ENCODE results near the gene GPD2. TPM values are rescaled to one million over a fixed set of nuclear protein-coding genes. Genes with fewer than 3 reads are reported as not detected.
"Not testable (repeated sequence)": the region's sequence is repeated elsewhere in the genome, so short reads cannot be mapped to it uniquely, and the experiment has no call there.

The GPD2 gene
- total RNA-seq, 2 experiments from 2014 or later: 17.2 to 17.3 TPM

GRCh38 chr2:156489750-156490465, 53.7 kb downstream of the GPD2 start:
- no peaks in the 10 kb centered on the region for H3K27me3 Mint-ChIP-seq
- no peak overlapping the region for H3K4me3 Mint-ChIP-seq
- ChIA-PET POLR2A (interaction anchor here (0.6 kb wide), 1 partner anchor 53 kb away, joined by 4 read pairs; no protein-coding TSS in a partner anchor), CTCF (no interaction called here)
- DNase-seq: no peak
- peaks cover 2% of the 10 kb centered on the region for H3K9me3 Mint-ChIP-seq
- H3K4me1 Mint-ChIP-seq: peaks cover 37% of the 10 kb centered on the region
- no peak overlapping the region for H3K27ac Mint-ChIP-seq
- H3K36me3 Mint-ChIP-seq (ENCODE audit: low read depth): peaks cover 4% of the 10 kb centered on the region

- POLR2A ChIA-PET: interaction anchor here (0.7 kb wide), 1 partner anchor 18 kb away, joined by 3 read pairs; no protein-coding TSS in a partner anchor
Measured at GRCh38 chr2:156490466-156490840, 54.3 kb downstream of the GPD2 start.

GRCh38 chr2:156491176-156491575, 55.0 kb downstream of the GPD2 start:
- CTCF ChIA-PET: interaction anchor here (0.7 to 1.4 kb wide), 2 partner anchors 10 to 654 kb away, joined by 3 to 5 read pairs; no protein-coding TSS in a partner anchor
- Mint-ChIP-seq H3K4me3 (no peak overlapping the region), H3K36me3 (ENCODE audit: low read depth) (peaks cover 4% of the 10 kb centered on the region), H3K27me3 (no peaks in the 10 kb centered on the region), H3K27ac (no peak overlapping the region), H3K4me1 (peaks cover 42% of the 10 kb centered on the region), H3K9me3 (peaks cover 2% of the 10 kb centered on the region)
- POLR2A ChIA-PET: interaction anchor here (0.7 kb wide), 1 partner anchor 19 kb away, joined by 3 read pairs; no protein-coding TSS in a partner anchor
- DNase-seq: no peak

More at GRCh38 chr2:156490466-156490840, 54.3 kb downstream of the GPD2 start:
- no peak overlapping the region for H3K27ac Mint-ChIP-seq
- H3K27me3 Mint-ChIP-seq: no peaks in the 10 kb centered on the region
- H3K9me3 Mint-ChIP-seq: peaks cover 2% of the 10 kb centered on the region
- peaks cover 36% of the 10 kb centered on the region for H3K4me1 Mint-ChIP-seq
- DNase-seq: no peak
- CTCF ChIA-PET: no interaction called here
- H3K4me3 Mint-ChIP-seq: no peak overlapping the region
- peaks cover 4% of the 10 kb centered on the region for H3K36me3 Mint-ChIP-seq (ENCODE audit: low read depth)

- CTCF ChIA-PET: interaction anchor here (0.9 kb wide), 1 partner anchor 158 kb away, joined by 3 read pairs; no protein-coding TSS in a partner anchor
- peaks cover 2% of the 10 kb centered on the region for H3K9me3 Mint-ChIP-seq
- no peak overlapping the region for H3K27ac Mint-ChIP-seq
- H3K4me1 Mint-ChIP-seq: peaks cover 43% of the 10 kb centered on the region
- H3K36me3 Mint-ChIP-seq (ENCODE audit: low read depth): peaks cover 10% of the 10 kb centered on the region
- no peaks in the 10 kb centered on the region for H3K27me3 Mint-ChIP-seq
- no peak for DNase-seq
- H3K4me3 Mint-ChIP-seq: no peak overlapping the region
- POLR2A ChIA-PET: interaction anchor here (0.6 kb wide), 1 partner anchor 20 kb away, joined by 3 read pairs; no protein-coding TSS in a partner anchor
Measured at GRCh38 chr2:156492979-156493378, 56.8 kb downstream of the GPD2 start.

- H3K9me3 Mint-ChIP-seq; H3K4me3 Mint-ChIP-seq; POLR2A ChIA-PET; H3K27me3 Mint-ChIP-seq; H3K36me3 Mint-ChIP-seq (ENCODE audit: low read depth); H3K27ac Mint-ChIP-seq: not testable (repeated sequence)
- H3K4me1 Mint-ChIP-seq: peaks cover 24% of the 10 kb centered on the region
- peak; percentile 27 for DNase-seq
- CTCF ChIA-PET: interaction anchor here (0.6 kb wide), 1 partner anchor 1103 kb away, joined by 4 read pairs; no protein-coding TSS in a partner anchor
Measured at GRCh38 chr2:156495998-156496397, 59.8 kb downstream of the GPD2 start.

- ChIA-PET CTCF (no interaction called here), POLR2A (no interaction called here)
- no peak for DNase-seq
- Mint-ChIP-seq H3K27ac (peak overlapping the region; percentile 0), H3K27me3 (no peaks in the 10 kb centered on the region), H3K4me3 (no peak overlapping the region), H3K36me3 (ENCODE audit: low read depth) (peaks cover 10% of the 10 kb centered on the region), H3K9me3 (no peaks in the 10 kb centered on the region), H3K4me1 (peaks cover 17% of the 10 kb centered on the region)
Measured at GRCh38 chr2:156505696-156506095, 69.5 kb downstream of the GPD2 start.

- Mint-ChIP-seq H3K27me3 (no peaks in the 10 kb centered on the region), H3K9me3 (no peaks in the 10 kb centered on the region), H3K4me3 (no peak overlapping the region), H3K4me1 (peaks cover 4% of the 10 kb centered on the region), H3K27ac (no peak overlapping the region), H3K36me3 (ENCODE audit: low read depth) (peaks cover 29% of the 10 kb centered on the region)
- no peak for DNase-seq
- ChIA-PET POLR2A (no interaction called here), CTCF (no interaction called here)
Measured at GRCh38 chr2:156511122-156511521, 74.9 kb downstream of the GPD2 start.

- no peak overlapping the region for H3K27ac Mint-ChIP-seq
- peaks cover 25% of the 10 kb centered on the region for H3K36me3 Mint-ChIP-seq (ENCODE audit: low read depth)
- ChIA-PET CTCF (no interaction called here), POLR2A (no interaction called here)
- H3K4me1 Mint-ChIP-seq: no peaks in the 10 kb centered on the region
- H3K9me3 Mint-ChIP-seq: no peaks in the 10 kb centered on the region
- H3K4me3 Mint-ChIP-seq: no peak overlapping the region
- no peak for DNase-seq
- H3K27me3 Mint-ChIP-seq: no peaks in the 10 kb centered on the region
Measured at GRCh38 chr2:156511803-156512202, 75.6 kb downstream of the GPD2 start.

GRCh38 chr2:156512451-156512850, 76.3 kb downstream of the GPD2 start:
- Mint-ChIP-seq H3K27ac (no peak overlapping the region), H3K27me3 (no peaks in the 10 kb centered on the region), H3K9me3 (no peaks in the 10 kb centered on the region), H3K4me3 (no peak overlapping the region), H3K4me1 (no peaks in the 10 kb centered on the region), H3K36me3 (ENCODE audit: low read depth) (peaks cover 27% of the 10 kb centered on the region)
- ChIA-PET POLR2A (no interaction called here), CTCF (no interaction called here)
- DNase-seq: no peak

GRCh38 chr2:156513219-156513618, 77.0 kb downstream of the GPD2 start:
- DNase-seq: no peak
- CTCF ChIA-PET: no interaction called here
- H3K4me3 Mint-ChIP-seq: no peak overlapping the region
- H3K9me3 Mint-ChIP-seq: no peaks in the 10 kb centered on the region
- no peaks in the 10 kb centered on the region for H3K4me1 Mint-ChIP-seq
- H3K27ac Mint-ChIP-seq: no peak overlapping the region
- H3K36me3 Mint-ChIP-seq (ENCODE audit: low read depth): peaks cover 26% of the 10 kb centered on the region
- no peaks in the 10 kb centered on the region for H3K27me3 Mint-ChIP-seq
- POLR2A ChIA-PET: no interaction called here

- Mint-ChIP-seq H3K36me3 (ENCODE audit: low read depth) (peaks cover 27% of the 10 kb centered on the region), H3K4me3 (no peak overlapping the region), H3K4me1 (no peaks in the 10 kb centered on the region), H3K9me3 (peaks cover 6% of the 10 kb centered on the region), H3K27me3 (no peaks in the 10 kb centered on the region), H3K27ac (no peak overlapping the region)
- no peak for DNase-seq
- POLR2A ChIA-PET: no interaction called here
- CTCF ChIA-PET: interaction anchor here (0.7 to 1.1 kb wide), 2 partner anchors 9 to 32 kb away, joined by 3 to 4 read pairs; no protein-coding TSS in a partner anchor
Measured at GRCh38 chr2:156517419-156517818, 81.2 kb downstream of the GPD2 start.

GRCh38 chr2:156518138-156518537, 82.0 kb downstream of the GPD2 start:
- H3K36me3 Mint-ChIP-seq (ENCODE audit: low read depth): peaks cover 25% of the 10 kb centered on the region
- H3K27ac Mint-ChIP-seq: no peak overlapping the region
- CTCF ChIA-PET: interaction anchor here (1.1 kb wide), 1 partner anchor 33 kb away, joined by 3 read pairs; no protein-coding TSS in a partner anchor
- no peaks in the 10 kb centered on the region for H3K4me1 Mint-ChIP-seq
- POLR2A ChIA-PET: no interaction called here
- no peak for DNase-seq
- peaks cover 6% of the 10 kb centered on the region for H3K9me3 Mint-ChIP-seq
- no peaks in the 10 kb centered on the region for H3K27me3 Mint-ChIP-seq
- no peak overlapping the region for H3K4me3 Mint-ChIP-seq

- Mint-ChIP-seq H3K27ac (no peak overlapping the region), H3K4me1 (no peaks in the 10 kb centered on the region), H3K36me3 (ENCODE audit: low read depth) (peaks cover 7% of the 10 kb centered on the region), H3K9me3 (peaks cover 6% of the 10 kb centered on the region), H3K4me3 (no peak overlapping the region), H3K27me3 (no peaks in the 10 kb centered on the region)
- no peak for DNase-seq
- POLR2A ChIA-PET: interaction anchor here (0.5 kb wide), 1 partner anchor 180 kb away, joined by 3 read pairs; no protein-coding TSS in a partner anchor
- CTCF ChIA-PET: interaction anchor here (1.7 kb wide), 1 partner anchor 188 kb away, joined by 3 read pairs; no protein-coding TSS in a partner anchor
Measured at GRCh38 chr2:156522864-156523440, 86.8 kb downstream of the GPD2 start.
